Medulla oblongata (tissue), 1 donor: ENCODE measurements around the gene ZFR2.
"Not testable (repeated sequence)": the region's sequence is repeated elsewhere in the genome, so short reads cannot be mapped to it uniquely, and the experiment has no call there.

Experiments used
- DNase-seq: peaks from one replicate; pipeline ENCODE4 v3.0.0-alpha.2; 2015; ENCODE audit errors: extremely low spot score

The ZFR2 gene

DNA sequence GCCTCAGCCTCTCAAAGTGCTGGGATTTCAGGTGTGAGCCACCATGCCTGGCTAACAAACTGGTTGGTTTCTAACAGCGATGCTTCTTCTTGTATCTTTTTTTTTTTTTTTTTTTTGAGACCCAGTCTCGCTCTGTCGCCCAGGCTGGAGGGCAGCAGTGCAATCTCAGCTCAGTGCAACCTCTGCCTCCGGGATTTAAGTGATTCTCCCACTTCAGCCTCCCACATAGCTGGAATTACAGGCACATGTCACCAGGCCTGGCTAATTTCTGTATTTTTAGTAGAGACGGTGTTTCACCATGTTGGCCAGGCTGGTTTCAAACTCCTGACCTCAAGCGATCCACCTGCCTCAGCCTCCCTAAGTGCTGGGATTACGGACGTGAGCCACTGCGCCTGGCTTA, 52.7 kb downstream of the ZFR2 start:
- not testable (repeated sequence) for DNase-seq

DNA sequence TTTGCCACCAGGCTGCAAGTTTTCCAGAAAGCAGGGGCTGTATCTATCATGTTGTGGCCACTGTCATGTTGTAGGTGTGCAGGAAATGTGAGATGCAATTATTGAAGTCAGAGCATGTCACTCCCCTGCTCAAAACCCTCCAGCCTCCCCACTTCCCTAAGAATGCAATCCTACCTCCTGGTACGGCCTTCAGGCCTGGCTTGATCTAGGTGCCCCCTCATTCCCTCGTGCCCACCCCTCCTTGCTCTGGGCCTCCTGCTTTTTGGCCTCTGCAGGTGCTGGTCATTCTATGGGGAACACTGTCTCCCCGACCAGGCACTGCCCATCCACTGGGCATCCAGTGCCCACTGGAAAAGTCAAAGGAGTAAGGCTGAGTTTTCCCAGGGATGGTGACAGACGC, 54.2 kb downstream of the ZFR2 start:
- DNase-seq: no peak

DNA sequence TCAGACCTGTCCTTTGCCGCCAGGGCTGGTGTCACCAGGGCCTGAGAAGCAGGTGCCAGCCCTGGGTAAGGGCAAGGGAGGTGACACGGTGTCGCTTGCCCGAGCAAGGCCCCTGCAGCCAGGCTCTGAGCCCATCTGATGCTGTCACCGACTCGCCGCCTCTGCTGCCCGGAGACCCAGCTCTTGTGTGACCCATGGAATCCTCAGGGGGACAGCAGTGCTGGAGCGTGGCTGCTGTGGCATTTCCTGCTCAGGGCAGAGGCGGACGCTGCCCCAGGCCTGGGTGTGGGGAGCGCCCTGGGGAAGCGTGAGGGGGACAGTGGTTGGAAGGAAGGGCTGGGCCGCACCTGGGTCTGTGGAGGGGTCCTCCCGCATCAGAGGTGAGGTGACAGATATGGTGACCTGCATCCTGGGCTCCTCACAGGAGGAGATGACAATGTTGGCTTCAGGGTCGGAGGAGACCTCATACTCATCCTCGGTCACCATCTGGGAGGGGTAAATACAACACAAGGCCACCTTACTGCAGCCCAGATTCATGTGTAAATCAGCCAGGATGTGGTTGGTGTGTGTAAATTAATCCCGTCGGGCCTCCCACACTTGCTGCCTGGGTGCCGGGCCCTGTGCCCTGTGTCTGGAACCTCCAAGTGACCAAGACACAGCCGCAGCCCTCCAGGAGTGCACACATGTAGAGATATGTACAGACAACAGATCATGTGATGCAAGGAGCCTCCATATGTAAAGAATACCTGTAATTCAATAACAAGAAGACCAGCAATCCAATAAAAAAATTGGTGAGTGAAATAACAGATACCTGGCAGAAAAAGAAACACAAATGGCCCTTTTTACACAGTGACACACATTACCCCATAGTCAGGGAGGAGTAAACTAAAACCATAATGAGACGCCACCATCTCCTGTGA, 55.1 kb downstream of the ZFR2 start:
- no peak for DNase-seq

DNA sequence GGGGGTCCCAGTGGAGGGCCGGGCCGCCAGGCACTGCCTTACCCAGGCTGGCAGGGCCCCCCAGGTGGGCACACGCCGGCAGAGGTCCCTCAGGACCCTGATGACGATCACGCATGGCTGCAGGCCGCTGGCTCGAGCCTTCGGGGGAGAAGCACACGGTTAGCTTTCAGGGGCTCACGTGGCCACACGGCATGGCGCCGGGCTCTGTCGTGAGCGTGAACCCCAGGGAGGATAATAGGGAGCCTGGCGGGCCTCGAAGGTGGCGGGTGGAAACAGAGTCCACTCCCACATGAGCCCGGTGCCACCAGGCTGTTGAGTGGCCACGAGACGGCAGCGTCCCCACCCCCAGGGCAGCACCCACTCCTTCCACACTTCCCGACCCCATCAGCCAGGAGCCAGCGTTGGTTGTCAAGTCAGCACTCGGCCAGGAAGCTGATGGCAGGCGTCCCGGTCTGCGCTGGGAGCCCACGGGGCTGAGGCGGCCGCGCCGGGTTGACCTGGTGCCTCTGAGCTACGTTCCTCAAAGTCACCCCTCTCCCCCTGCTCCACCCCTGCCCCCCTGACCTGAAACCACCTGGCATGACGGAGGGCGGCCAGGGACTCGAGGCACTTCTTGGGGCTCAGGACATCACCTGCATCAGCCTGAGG, 58.0 kb downstream of the ZFR2 start:
- DNase-seq: no peak

DNA sequence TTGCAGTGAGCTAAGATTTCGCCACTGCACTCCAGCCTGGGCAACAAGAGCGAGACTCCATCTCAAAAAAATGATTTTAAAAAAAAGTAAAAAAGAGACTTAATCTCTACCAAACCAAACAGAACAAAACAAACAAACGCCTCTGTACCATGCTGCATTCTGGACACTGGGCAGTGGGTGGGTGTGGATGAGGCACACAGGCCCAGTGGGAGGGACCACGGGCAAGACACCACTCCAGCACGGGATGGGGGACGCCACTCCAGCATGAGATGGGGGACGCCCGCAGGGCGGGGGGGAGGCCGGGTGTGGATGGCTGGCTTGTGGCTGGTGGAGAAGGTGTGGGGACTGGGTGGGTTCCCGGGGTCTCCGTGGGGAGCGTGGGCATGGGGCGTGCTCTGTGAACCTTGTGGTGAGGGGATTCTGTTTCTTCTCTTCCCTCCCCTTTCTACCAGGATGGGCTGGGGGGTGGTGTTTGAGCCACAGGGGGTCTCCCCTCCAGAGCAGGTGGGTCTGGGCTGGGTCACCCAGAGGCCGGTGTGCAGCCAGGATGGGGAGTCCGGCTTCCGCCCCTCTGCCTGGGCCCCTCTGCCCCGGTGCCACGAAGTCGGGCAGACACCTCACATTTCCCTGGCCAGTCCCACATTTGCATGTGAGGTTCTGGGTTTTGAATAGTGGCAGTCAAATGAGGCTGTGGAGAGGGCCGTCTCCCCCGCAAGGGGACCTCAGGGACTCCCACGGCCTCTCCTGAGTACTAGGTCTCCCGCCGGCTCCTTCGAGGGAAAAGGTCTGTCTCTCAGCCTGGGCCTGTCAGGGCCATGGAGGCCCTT, 58.7 kb downstream of the ZFR2 start:
- no peak for DNase-seq

DNA sequence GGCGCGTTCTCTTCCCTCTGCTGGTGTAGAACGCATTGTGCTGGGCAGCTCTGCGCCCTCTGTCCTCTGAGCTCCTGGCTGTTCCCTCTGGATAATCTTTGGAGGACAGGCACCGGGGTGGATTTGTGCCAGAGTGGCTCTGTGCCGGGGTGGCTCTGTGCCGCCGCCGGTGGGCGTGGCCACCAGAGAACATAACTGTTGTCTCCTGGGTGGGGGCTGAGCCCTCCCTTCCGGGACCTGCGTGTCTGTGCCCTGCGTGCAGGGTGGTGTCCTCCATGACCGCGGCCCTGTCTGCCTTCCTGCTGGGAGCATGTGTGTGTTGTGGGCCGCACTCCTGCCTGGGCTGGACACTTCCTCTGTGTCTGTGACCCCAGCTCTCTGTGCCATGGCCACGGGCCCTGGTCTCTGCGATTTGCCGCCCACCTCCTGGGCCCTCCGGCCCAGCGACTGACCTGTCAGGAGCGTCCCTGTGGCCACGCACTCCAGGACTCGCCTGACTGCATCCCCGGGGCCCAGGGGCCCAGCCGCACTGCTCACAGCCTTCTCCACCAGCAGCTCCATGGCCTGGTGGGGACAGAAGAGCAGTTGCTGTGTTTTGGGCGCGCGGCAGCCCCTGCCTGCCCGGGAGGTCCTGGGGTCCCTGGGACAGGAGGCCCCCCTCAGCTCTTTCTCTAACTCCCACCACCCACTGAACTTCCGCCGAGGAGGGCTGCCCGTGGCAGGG, 60.3 kb downstream of the ZFR2 start:
- no peak for DNase-seq

DNA sequence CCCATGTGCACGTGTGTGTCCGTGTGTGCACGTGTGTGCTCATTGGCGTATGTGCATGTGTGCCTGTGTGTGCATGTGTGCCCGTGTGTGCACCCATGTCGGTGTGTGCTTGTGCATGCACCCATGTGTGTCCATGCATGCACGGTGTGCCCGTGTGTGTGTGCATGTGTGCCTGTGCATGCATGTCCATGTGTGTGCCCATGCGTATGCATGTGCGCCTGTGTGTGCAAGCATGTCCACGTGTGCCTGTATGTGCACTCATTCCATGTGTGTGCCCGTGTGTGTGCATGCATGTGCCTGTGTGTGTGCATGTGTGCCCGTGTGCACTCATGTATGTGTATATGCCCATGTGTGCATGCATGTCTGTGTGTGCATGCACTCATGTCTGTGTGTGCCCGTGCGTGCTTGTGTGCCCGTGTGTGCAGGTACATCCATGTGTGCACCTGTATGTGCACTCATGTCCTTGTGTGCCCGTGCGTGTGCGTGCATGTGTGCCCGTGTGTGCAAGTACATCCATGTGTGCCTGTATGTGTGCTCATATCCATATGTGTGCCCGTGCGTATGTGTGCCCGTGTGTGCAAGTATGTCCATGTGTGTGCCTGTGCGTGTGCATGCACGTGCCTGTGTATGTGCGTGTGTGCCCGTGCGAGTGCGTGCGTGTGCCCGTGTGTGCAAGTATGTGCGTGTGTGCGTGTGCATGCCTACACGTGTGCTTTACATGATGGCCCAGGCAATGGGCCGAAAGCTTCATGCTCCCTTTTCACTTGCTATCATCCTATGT, 61.1 kb downstream of the ZFR2 start:
- DNase-seq: no peak

DNA sequence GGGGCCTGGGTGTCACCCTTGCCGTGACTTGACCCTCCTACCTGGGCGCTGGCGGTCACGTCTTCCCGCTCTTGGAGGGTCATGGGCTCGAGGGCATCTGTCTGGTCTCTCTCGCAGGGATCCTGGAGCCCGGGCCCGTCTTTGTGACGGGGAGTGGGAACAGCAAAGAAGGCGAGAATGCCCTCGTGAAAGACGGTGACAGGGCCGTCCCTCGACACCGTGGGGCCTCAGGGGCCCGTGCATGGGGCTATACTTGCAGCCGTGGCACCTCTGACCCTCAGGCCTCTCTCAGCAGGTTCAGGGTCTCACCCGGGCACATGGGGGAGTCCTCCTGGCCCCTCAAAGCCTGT, 61.7 kb downstream of the ZFR2 start:
- DNase-seq: no peak

DNA sequence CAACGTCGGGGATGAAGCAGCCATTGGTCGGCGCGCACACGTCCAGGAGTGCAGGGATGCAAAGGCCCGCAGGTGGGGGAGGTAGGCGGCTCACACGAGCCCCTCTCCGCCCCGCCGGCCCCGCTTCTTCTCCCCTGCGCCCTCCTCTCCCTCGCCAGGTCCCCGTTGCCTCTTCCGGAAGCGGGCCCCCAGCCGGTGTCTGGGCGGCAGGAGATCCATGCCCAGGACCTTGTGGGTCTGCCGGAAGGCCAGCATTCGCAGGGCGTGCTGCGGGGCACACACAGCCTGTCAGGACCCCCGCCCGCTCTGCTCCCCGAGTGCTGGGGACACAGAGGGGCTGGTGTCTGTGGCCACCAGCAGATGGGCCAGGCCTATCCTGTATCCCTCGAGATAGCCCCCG, 63.0 kb downstream of the ZFR2 start:
- DNase-seq: no peak

DNA sequence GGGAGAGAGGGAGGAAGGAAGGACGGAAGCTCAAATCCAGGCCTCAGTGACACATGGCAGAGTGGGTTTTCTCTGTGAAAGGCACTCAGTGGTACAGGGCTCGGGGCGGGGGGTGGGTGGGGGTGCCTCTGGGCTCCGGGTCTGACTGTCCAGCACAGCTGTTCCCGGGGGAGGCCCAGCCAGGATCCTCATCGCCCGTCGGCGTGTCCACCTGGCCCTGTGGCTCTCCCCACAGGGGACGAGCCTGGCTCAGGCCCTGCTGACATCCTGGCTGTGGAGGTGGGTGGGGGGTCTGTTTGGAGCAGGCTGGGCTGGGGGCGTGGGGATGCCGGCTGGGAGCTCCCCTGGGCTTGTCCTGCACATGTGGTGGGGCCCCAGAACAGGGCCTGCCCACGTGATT, 64.4 kb downstream of the ZFR2 start:
- no peak for DNase-seq

DNA sequence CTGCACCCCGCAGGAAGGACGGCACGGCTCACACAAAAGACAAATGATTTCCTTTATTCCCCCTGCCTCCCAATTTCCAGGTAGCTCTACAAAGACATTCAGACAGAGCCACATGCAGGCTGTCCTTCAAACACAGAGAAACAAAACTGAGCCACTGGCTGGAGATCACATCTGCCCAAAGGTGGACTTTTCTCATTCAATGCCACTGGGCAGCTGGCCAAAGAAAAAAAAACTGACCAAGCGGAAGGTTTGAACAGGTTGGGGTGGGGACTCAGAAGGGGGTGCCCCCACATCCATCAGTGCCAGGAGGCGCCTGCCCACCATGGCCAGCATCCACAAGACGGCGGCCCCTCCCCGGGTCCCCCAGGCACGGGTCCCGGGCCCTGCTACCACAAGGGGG, 64.9 kb downstream of the ZFR2 start:
- no peak for DNase-seq

DNA sequence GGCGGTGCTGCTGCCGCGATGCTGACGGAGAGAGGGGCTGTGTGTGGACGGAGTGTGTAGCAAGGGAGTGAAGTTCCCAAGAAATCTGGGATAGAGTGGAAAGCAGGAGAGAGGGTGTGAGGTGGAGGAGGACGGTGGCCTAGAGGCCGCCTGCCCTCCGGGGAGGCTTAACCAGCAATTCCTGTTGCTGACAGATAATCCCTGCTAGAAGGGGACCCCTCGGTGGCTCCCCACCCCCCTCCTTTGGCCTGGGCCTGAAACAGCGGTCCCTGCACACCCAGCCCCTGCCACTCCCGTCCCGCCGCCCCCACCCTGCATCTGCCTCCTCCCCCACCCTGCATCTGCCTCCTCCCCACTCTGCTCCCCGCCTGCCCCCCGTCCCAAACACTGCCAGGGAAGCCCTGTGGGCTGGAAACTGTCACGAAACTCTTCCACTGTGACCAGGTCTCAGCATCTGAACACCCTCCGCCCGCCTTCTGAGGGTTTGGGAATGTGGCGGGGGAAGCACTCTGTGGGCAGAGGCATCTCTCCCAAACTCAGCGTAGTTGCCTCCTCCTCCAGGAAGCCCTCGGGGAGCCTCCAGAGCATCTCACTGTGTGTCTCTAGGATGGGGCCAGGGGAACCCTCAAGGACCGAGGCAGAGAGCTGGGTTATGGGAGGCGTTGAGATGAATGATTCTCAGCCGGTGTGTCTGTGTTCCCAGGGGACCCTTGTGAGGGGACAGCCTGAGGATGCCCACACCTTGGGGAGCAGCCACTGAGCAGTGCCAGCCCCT, 65.5 kb downstream of the ZFR2 start:
- DNase-seq: no peak

DNA sequence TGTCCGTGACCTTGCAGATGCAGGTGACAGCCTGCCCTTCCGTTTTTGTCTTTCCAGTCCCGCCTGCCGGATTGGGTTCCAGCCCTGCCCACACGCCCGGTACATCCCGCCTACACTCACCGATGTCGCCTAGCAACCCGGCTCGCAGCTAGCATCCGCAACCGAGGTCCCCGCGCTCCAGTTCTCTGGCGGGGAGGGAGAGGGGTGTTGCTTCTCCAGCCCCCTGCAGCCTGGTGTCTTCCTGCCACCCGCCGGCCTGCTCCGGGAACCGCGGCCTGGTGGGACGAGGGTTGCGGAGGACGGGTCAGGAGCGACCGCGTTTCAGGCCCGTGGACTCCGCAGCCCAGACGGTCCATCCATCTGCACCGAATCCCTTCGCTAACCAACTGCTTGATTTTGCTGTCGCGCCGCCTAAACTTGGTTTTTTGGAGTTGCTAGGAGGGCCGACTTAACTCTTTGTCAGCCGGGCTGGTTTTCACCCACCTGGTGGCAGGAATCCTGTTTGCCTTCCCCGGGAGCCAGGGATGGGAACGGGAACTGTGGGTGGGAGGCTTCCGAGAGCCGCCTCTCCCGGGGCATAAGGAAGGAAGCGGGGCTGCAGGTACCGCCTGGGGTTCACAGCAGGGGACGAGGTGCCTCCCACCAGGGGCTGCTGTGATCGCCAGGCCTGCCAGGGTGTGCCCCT, 67.3 kb downstream of the ZFR2 start:
- peak; percentile 5 for DNase-seq

DNA sequence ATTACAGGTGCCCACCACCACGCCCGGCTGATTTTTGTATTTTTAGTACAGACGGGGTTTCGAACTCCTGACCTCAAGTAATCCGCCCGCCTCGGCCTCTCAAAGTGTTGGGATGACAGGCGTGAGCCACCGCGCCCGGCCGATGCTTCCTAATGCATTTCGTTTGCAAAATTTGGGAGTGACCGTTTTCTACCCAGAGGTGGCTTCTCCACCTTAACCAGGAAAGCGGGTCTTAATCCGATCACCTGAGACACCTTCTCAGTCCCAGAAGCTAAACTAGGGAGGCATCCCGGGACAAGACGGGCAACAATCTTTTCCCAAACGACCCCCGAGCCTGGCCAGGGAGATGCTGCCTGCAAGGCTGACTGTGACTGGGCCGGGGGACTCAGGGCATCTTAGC, 67.8 kb downstream of the ZFR2 start:
- no peak for DNase-seq

DNA sequence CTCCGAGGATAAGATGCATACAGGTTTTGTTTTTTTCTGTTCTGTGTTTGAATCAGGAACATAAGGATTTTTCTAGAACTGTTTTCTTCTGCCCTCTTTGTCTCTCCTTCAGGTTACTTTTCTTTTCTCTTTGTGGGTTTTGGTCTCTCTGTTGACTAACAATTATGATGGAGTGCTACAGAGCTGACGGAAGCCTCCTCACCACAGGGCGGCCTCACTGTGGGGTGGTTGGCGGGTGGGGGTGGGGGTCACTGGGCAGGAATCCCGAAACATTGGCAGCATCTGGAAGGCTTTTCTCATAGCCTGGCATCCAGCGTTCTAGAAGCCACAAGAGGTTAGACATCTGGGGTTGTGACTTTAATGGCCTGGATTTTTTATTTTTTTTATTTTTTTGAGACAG, 70.7 kb downstream of the ZFR2 start:
- DNase-seq: no peak

DNA sequence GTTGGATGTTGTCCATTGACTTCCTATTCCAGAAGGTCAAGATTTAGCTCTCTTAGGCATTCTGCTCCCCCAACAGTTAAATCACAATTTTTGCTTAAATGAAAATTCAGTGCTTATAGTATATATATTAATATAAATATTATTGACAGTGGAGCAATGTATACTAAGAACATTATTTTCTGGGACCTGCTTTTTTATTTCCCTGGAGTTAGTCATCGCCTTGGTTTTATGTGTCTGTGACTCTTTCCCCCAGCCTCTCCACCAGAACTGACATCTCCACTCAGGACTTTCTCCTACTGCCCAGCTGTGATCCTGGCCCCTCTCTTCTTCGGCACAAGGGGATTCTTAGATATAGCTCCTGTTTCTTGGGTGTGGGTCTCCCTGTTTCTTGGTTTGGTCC, 72.5 kb downstream of the ZFR2 start:
- DNase-seq: no peak

DNA sequence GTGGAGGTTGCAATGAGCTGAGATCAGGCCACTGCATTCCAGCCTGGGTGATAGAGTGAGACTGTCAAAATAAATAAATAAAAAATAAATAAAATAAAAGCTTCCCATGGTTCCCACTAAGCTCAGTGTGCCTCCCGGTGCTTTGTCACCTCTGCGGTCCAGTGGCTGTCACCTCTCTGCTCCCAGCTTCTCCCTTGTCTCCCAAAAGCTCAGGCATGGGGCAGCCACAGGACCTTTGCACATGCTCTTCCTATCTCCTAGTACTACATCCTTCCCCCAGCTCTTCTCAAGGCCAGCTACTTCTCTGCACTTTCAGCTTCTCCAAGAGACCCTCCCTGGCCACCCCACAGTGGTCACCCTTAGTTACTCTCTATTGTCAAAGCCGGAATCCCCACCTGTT, 75.0 kb downstream of the ZFR2 start:
- no peak for DNase-seq

DNA sequence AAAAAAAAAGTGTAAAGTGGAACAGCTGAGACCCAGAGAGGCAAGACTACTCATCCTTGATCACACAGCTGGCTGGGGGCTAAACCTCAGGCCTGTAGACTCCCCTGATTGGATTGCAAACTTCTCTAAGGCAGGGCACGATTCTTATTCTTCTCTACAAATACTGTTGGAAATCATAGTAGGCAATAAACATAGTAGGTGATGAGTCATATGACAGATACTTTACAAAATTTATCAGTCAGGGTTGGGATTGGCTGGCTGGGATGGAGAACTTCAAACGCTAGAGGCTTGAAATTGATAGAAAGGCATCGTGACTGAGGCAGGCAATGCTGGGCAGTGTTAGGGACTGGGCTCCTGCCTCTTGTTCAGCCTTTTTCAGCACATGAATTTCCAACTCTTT, 76.7 kb downstream of the ZFR2 start:
- DNase-seq: no peak

DNA sequence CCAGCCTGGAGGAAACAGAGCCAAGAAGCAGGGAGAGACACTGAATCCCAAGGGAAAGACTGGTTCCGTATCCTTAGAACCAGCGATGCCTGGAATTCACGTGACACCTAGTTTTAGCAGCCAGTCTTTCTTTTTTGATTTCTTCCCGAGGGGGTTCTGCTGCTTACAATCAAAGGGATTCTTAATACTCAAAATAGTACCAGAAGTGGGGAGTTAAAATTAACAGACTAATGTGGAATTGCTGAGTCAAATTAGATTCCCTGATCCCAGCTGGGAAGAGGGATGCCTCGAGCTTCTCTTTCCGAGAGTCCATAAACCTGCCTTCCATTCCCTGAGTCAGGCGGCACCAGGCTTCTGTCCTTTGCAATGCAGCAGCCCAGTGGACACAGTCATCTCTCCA, 77.9 kb downstream of the ZFR2 start:
- DNase-seq: no peak

DNA sequence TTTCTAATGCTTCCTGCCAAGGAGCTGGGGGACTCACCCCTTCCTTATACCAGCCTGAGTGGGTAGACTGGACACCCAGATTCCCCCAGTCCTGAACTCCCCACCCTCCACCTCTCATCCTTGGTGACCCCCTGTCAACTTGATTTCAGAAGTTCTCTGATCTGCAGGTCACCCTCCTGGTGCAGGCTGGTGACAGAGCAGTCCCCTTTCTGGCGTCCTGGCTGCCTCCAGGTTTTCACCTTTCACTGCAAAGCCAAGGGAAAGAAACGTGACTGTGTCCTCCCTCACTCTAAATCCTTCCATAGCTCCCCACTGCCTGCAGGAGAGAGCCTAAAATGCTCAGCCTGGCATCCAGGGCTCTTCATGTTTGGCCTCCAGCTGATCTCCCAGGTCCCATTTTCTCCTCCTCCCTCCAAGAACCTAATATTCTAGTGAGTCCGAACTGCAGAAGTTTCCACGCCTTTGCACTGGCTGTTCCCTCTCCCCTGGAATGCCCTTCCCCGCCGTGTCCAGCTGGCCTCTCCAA, 78.6 kb downstream of the ZFR2 start:
- no peak for DNase-seq
